Keratinocyte (primary cell): ENCODE measurements around the gene SFTPB. TPM values are rescaled to one million over a fixed set of nuclear protein-coding genes. Genes with fewer than 3 reads are reported as not detected.

ENCODE experiments used
- DNase-seq: peaks from one replicate; pipeline ENCODE4 v3.0.0-alpha.2; 2011; ENCODE audit warnings: low read depth, missing footprints, low spot score
- FAIRE-seq: peaks from 2 replicates; lab custom pipeline; 2011; peaks lifted over from hg19 to GRCh38; lab: Jason Lieb, UNC
- H2AFZ ChIP-seq: 2 replicates; pipeline ENCODE4 v1.6.0; 2012; ENCODE audit warnings: low read length, control low read depth, inconsistent platforms; ENCODE audit not compliant: control insufficient read depth
- H3K27ac ChIP-seq: 2 replicates; pipeline ENCODE4 v1.5.1; 2011; ENCODE audit warnings: low read length; ENCODE audit not compliant: control insufficient read depth, insufficient read depth
- H3K27me3 ChIP-seq: 3 replicates; pipeline ENCODE4 v1.6.0; 2011; ENCODE audit warnings: low read length; ENCODE audit not compliant: control insufficient read depth, insufficient read depth; ENCODE audit errors: extremely low read depth
- H3K36me3 ChIP-seq, 2 experiments: 2 replicates in 1 of 2; 3 replicates in 1 of 2; pipeline ENCODE4 v1.5.1; 2011; ENCODE audit warnings: low read length in 2 of 2, mild to moderate bottlenecking in 1 of 2; ENCODE audit not compliant: control insufficient read depth in 2 of 2, insufficient read depth in 2 of 2; ENCODE audit errors: extremely low read depth in 1 of 2
- H3K4me1 ChIP-seq: 3 replicates; pipeline ENCODE4 v1.5.1; 2011; ENCODE audit warnings: low read length; ENCODE audit not compliant: control insufficient read depth, insufficient read depth; ENCODE audit errors: extremely low read depth
- H3K4me2 ChIP-seq: 3 replicates; pipeline ENCODE4 v1.6.0; 2011; ENCODE audit warnings: low read depth, low read length; ENCODE audit not compliant: control insufficient read depth, insufficient read depth; ENCODE audit errors: extremely low read depth
- H3K4me3 ChIP-seq, 3 experiments: fragments of 200-600 bp in 1 of 3; sonication (generic) in 1 of 3; 2 replicates in 2 of 3; 3 replicates in 1 of 3; pipeline ENCODE4 v1.5.1; 2011 to 2016; ENCODE audit warnings: low read length in 3 of 3, mild to moderate bottlenecking in 3 of 3, control low read depth in 2 of 3, inconsistent platforms in 1 of 3, low read depth in 1 of 3, mixed read lengths in 1 of 3, mixed run types in 1 of 3, moderate library complexity in 1 of 3; ENCODE audit not compliant: control insufficient read depth in 2 of 3, insufficient read depth in 2 of 3; ENCODE audit errors: extremely low read depth in 1 of 3
- H3K79me2 ChIP-seq: 2 replicates; pipeline ENCODE4 v1.6.0; 2012; ENCODE audit warnings: low read length; ENCODE audit not compliant: control insufficient read depth, insufficient read depth
- H3K9ac ChIP-seq: 3 replicates; pipeline ENCODE4 v1.6.0; 2011; ENCODE audit warnings: low read length; ENCODE audit not compliant: control insufficient read depth, insufficient read depth; ENCODE audit errors: extremely low read depth
- H3K9me1 ChIP-seq: 3 replicates; pipeline ENCODE4 v1.6.0; 2011; ENCODE audit warnings: low read length; ENCODE audit not compliant: control insufficient read depth, insufficient read depth; ENCODE audit errors: extremely low read depth
- H3K9me3 ChIP-seq: 2 replicates; pipeline ENCODE4 v1.5.1; 2012; ENCODE audit warnings: low read depth, low read length; ENCODE audit not compliant: control insufficient read depth
- H4K20me1 ChIP-seq: 3 replicates; pipeline ENCODE4 v1.6.0; 2011; ENCODE audit warnings: low read length; ENCODE audit not compliant: control insufficient read depth, insufficient read depth; ENCODE audit errors: extremely low read depth
- CTCF ChIP-seq, 3 experiments: IDR thresholded peaks in 1 of 3; conservative IDR thresholded peaks in 1 of 3; optimal IDR thresholded peaks in 1 of 3; 2 replicates in 2 of 3; 3 replicates in 1 of 3; pipeline versions ENCODE3 to v1.5.1; 2011; ENCODE audit warnings: low read length in 3 of 3, mild to moderate bottlenecking in 3 of 3, moderate library complexity in 2 of 3, control low read depth in 1 of 3, inconsistent platforms in 1 of 3; ENCODE audit not compliant: insufficient read depth in 2 of 3; ENCODE audit errors: extremely low read depth in 1 of 3
- EZH2 ChIP-seq: IDR thresholded peaks from one replicate; pipeline ENCODE4 v1.6.1; 2012; ENCODE audit warnings: inconsistent platforms, mild to moderate bottlenecking, low read length, moderate library complexity
- dilution Hi-C: fragments of 300-500 bp; cut with MboI; formaldehyde crosslinking; loops from one replicate; pipeline ENCODE4 v1.7.0; 2020; ENCODE audit warnings: low sequenced_read_pairs; ENCODE audit not compliant: extremely low pct_ligation_motif_present
- polyA plus RNA-seq, 5 experiments: library from polyadenylated mRNA; depleted of rRNA in 3 of 5; stranded (reverse) in 3 of 5; stranded (forward) in 1 of 5; unstranded in 1 of 5; fragments of >200 nt; gene quantifications; 1 replicate in 1 of 5; 2 replicates in 3 of 5; 3 replicates in 1 of 5; pipeline versions ENCODE4 v1.2.1 to v1.2.3, GENCODE V29; 2011 to 2012; ENCODE audit warnings: missing spikeins in 2 of 5, low read depth in 1 of 5, low replicate concordance in 1 of 5

SFTPB gene
- polyA plus RNA-seq, 1 donor (not counting 4 experiments of a cell fraction or from before 2014, with no cell fraction given): not detected

- no peak overlapping the region for H3K4me2 ChIP-seq
- H3K36me3 ChIP-seq: peaks cover 19 to 32% of the 10 kb centered on the region in 2 experiments
- H3K27ac ChIP-seq: no peak overlapping the region
- H3K9me1 ChIP-seq: no peaks in the 10 kb centered on the region
- H3K9me3 ChIP-seq: no peaks in the 10 kb centered on the region
- H3K4me1 ChIP-seq: no peaks in the 10 kb centered on the region
- H4K20me1 ChIP-seq: no peaks in the 10 kb centered on the region
- TF ChIP-seq CTCF (optimal IDR thresholded peaks at IDR 0.05 in 1 of 3, IDR thresholded peaks at IDR 0.05 in 1 of 3, conservative IDR thresholded peaks at IDR 0.05 in 1 of 3; ENCODE audit: extremely low read depth in 1 of 3, insufficient read depth in 2 of 3, low read length in 3 of 3): no peak
- no peak for TF ChIP-seq EZH2
- DNase-seq: no peak
- H3K9ac ChIP-seq: no peak overlapping the region
- H3K79me2 ChIP-seq: no peaks in the 10 kb centered on the region
- H3K27me3 ChIP-seq: no peaks in the 10 kb centered on the region
- no peak overlapping the region for H3K4me3 ChIP-seq
- no peak overlapping the region for H2AFZ ChIP-seq
- dilution Hi-C loops: no loop called here
- no peak for FAIRE-seq
Measured at GRCh38 chr2:85649201-85650190, 18.5 kb downstream of the SFTPB start.

- no peak for FAIRE-seq
- Histone ChIP-seq H3K9me1 (no peaks in the 10 kb centered on the region), H2AFZ (no peak overlapping the region), H3K79me2 (no peaks in the 10 kb centered on the region), H3K27ac (no peak overlapping the region), H3K4me2 (no peak overlapping the region), H3K4me3 (no peak overlapping the region), H3K9me3 (no peaks in the 10 kb centered on the region), H4K20me1 (no peaks in the 10 kb centered on the region), H3K27me3 (no peaks in the 10 kb centered on the region), H3K9ac (no peak overlapping the region), H3K36me3 (peaks cover 27 to 34% of the 10 kb centered on the region in 2 experiments), H3K4me1 (no peaks in the 10 kb centered on the region)
- DNase-seq: no peak
- TF ChIP-seq EZH2: no peak
- peak; percentile 22 to 43 (median 38) for TF ChIP-seq CTCF (optimal IDR thresholded peaks at IDR 0.05 in 1 of 3, IDR thresholded peaks at IDR 0.05 in 1 of 3, conservative IDR thresholded peaks at IDR 0.05 in 1 of 3; ENCODE audit: extremely low read depth in 1 of 3, insufficient read depth in 2 of 3, low read length in 3 of 3)
- dilution Hi-C loops: no loop called here
Measured at GRCh38 chr2:85648619-85649018, 19.4 kb downstream of the SFTPB start.
